GM12891 (cell line): ENCODE data around the gene USP25.

Experiments used
- POLR2A ChIP-seq: IDR thresholded peaks from 2 replicates; pipeline ENCODE4 v1.6.1; 2011; ENCODE audit warnings: low read depth, low read length, control low read depth
- POLR2AphosphoS5 ChIP-seq: IDR thresholded peaks from 2 replicates; pipeline ENCODE4 v1.6.1; 2011; ENCODE audit warnings: low read depth, low read length, control low read depth
- POU2F2 ChIP-seq: IDR thresholded peaks from 2 replicates; pipeline ENCODE4 v1.6.1; 2011; ENCODE audit warnings: low read depth, mild to moderate bottlenecking, control low read depth, low read length, moderate library complexity
- SPI1 ChIP-seq: IDR thresholded peaks from 2 replicates; pipeline ENCODE4 v1.6.1; 2011; ENCODE audit warnings: low read depth, low read length, control low read depth
- TAF1 ChIP-seq: IDR thresholded peaks from 2 replicates; pipeline ENCODE4 v1.6.1; 2011; ENCODE audit warnings: low read depth, low read length, control low read depth

GRCh38 chr21:15744926-15745325 lies 15.1 kb downstream of the USP25 start:
- TF ChIP-seq POLR2A (no peak), POLR2AphosphoS5 (no peak), POU2F2 (no peak), TAF1 (no peak), SPI1 (no peak)
